WERI-Rb-1 (cell line): ENCODE data around the gene TEPSIN.
A peak's percentile ranks its signal among the peaks of the same experiment; 100 is the strongest.
"Not testable (repeated sequence)": the region's sequence is repeated elsewhere in the genome, so short reads cannot be mapped to it uniquely, and the experiment has no call there.

Source experiments
- DNase-seq: peaks from one replicate; pipeline ENCODE4 v3.0.0-alpha.2; 2020
- H3K27ac ChIP-seq: fragments of 250-450 bp; sonication (Bioruptor Pico); 2 replicates; pipeline ENCODE4 v1.5.1; 2020; ENCODE audit warnings: mild to moderate bottlenecking, moderate library complexity
- H3K27me3 ChIP-seq: fragments of 250-450 bp; sonication (Bioruptor Pico); 2 replicates; pipeline ENCODE4 v1.5.1; 2021; ENCODE audit warnings: mild to moderate bottlenecking, low read depth, moderate library complexity; ENCODE audit not compliant: insufficient read depth, severe bottlenecking
- H3K36me3 ChIP-seq: fragments of 250-450 bp; sonication (Bioruptor Pico); 2 replicates; pipeline ENCODE4 v1.5.1; 2020; ENCODE audit warnings: mild to moderate bottlenecking, moderate library complexity
- H3K4me3 ChIP-seq: 2 replicates; pipeline ENCODE4 v1.5.1; 2011; ENCODE audit warnings: low read depth, mild to moderate bottlenecking, control low read depth, low read length
- H3K9me3 ChIP-seq: fragments of 250-450 bp; sonication (Bioruptor Pico); 2 replicates; pipeline ENCODE4 v1.5.1; 2021; ENCODE audit warnings: mild to moderate bottlenecking, moderate library complexity; ENCODE audit not compliant: severe bottlenecking
- TF ChIP-seq, protein P1 (sequence below): IDR thresholded peaks from 2 replicates; pipeline ENCODE4 v1.5.1; 2011; ENCODE audit warnings: low read depth, mild to moderate bottlenecking, control low read depth, inconsistent platforms, low read length

Gene TEPSIN

DNA sequence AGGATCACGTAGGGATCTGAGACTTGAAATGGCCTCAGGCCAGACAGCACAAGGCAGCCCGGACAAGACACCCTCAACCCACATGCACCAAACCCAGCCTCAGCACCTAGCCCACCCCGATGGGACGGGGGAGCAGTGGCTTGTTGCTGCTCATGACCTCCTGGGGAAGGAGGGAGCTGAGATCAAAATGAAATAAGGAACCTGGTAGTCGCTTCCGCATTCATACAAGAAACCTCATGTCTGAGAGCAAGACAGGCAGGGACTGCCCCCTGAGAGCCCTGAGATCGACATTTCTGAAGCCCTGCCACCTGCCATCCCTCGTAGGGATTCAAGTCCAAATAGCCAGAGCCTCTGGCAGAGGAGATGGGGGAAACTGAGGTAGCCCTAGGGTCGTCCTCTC, 10.4 kb downstream of the TEPSIN start:
- Histone ChIP-seq H3K4me3 (no peak overlapping the region), H3K9me3 (peaks cover 3% of the 10 kb centered on the region), H3K36me3 (peaks cover 34% of the 10 kb centered on the region), H3K27ac (no peak overlapping the region), H3K27me3 (no peaks in the 10 kb centered on the region)
- DNase-seq: no peak
- TF ChIP-seq, protein P1, sequence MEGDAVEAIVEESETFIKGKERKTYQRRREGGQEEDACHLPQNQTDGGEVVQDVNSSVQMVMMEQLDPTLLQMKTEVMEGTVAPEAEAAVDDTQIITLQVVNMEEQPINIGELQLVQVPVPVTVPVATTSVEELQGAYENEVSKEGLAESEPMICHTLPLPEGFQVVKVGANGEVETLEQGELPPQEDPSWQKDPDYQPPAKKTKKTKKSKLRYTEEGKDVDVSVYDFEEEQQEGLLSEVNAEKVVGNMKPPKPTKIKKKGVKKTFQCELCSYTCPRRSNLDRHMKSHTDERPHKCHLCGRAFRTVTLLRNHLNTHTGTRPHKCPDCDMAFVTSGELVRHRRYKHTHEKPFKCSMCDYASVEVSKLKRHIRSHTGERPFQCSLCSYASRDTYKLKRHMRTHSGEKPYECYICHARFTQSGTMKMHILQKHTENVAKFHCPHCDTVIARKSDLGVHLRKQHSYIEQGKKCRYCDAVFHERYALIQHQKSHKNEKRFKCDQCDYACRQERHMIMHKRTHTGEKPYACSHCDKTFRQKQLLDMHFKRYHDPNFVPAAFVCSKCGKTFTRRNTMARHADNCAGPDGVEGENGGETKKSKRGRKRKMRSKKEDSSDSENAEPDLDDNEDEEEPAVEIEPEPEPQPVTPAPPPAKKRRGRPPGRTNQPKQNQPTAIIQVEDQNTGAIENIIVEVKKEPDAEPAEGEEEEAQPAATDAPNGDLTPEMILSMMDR: no peak

DNA sequence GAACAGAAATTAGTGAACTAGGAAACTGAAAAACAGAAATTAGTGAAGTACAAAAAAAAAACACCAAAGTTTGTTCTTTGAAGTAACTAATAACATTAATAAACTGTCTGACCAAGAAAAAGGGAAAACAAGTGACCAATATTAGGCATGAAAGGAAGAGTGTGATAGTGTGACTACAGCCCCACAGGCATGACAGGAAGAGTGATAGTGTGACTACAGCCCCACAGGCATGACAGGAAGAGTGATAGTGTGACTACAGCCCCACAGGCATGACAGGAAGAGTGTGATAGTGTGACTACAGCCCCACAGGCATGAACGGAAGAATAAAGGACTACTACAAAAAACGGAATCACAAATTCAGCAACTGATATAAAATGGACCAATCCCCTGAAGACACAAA, 11.2 kb downstream of the TEPSIN start:
- H3K9me3 ChIP-seq, H3K4me3 ChIP-seq, H3K27ac ChIP-seq, DNase-seq, H3K27me3 ChIP-seq: not testable (repeated sequence)
- peaks cover 26% of the 10 kb centered on the region for H3K36me3 ChIP-seq

DNA sequence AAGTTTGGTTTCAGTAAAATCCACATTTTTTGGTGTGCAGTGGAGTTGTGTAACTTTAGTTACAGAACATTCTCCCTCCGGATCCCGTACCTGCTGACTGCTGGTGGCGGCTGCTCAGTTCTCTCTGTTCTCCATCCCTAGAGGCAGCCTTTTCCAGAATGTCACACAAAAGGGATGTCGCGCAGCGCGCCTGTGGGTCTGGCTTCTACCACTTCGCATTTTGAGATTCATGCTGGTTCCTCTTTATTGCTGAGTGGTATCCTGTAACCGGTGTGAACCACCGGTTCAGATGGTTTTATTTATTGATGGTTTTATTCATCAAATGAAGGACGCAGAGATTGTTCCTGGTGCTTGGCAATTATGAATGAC, 15.1 kb downstream of the TEPSIN start:
- H3K36me3 ChIP-seq: peaks cover 28% of the 10 kb centered on the region
- TF ChIP-seq, protein P1: no peak
- H3K27ac ChIP-seq: no peak overlapping the region
- H3K27me3 ChIP-seq: no peaks in the 10 kb centered on the region
- DNase-seq: no peak
- peaks cover 5% of the 10 kb centered on the region for H3K9me3 ChIP-seq
- H3K4me3 ChIP-seq: no peak overlapping the region

DNA sequence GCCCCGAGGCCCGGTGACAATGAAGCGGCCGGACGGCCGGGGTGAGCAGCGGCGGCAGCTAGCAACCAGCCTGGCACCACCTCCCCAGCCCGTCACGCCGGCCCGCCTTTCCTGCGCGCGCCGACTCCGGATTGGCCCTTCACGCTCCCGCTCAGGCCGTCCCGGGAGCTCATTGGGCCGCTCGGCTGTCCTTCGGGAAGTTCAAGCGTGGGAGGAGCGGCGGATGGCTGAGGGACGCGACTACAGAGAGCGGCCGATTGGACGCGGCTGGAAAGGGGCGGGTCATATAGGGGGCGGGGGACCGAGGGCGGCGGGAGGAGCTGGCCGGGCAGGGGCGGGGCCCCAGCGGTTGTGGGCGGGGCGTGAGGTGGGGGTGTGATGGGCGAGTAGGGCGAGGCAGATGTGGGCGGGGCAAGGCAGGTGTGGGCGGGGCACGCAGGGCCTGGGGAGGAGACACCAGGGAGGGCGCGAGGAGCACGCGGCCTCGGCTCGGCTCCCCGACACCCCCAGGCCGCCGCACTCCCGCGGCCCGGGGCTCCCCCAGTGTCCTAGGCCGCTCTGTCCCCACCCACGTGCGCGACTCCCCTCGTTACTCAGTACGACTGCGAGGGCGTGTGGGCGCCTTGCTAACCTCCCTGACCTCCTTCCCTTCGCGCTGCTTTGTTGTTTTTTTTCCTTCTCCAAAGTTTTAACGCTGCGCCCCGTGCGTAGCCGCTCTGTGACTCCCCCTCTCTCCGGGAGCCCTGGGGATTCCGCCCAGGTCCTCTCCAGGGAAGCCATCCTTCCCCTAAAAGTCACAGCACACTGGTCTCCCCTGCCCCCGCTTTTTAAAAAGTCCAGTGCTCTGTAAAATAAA, 15.7 kb downstream of the TEPSIN start, which contains the start of gene CEP131:
CEP131 (minus strand) TSS at position 60 of the 856 bp plus-strand sequence. CDS start 2,909 bp downstream, outside the sequence.
- Histone ChIP-seq H3K4me3 (peak within 1 kb of the TSS; percentile 94), H3K27me3 (no peaks in the 10 kb centered on the region), H3K27ac (peak within 1 kb of the TSS; percentile 76), H3K36me3 (peaks cover 32% of the 10 kb centered on the region), H3K9me3 (peaks cover 5% of the 10 kb centered on the region)
- TF ChIP-seq, protein P1: no peak
- peak; percentile 100 for DNase-seq

DNA sequence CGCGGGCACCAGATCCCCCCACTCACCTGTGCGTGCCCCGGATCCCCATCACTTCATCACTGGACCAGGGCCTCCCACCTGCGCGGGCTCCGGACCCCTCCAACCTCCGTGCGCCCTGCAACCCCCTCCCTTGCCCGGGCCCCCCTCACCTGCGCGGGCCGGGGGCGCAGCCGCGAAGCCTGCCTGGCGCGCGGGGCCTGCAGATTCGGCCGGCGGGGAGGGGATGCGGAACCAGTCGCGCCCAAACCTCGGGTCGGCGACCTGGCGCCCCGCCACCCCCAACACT, 16.3 kb downstream of the TEPSIN start:
- peak overlapping the region; percentile 76 for H3K27ac ChIP-seq

DNA sequence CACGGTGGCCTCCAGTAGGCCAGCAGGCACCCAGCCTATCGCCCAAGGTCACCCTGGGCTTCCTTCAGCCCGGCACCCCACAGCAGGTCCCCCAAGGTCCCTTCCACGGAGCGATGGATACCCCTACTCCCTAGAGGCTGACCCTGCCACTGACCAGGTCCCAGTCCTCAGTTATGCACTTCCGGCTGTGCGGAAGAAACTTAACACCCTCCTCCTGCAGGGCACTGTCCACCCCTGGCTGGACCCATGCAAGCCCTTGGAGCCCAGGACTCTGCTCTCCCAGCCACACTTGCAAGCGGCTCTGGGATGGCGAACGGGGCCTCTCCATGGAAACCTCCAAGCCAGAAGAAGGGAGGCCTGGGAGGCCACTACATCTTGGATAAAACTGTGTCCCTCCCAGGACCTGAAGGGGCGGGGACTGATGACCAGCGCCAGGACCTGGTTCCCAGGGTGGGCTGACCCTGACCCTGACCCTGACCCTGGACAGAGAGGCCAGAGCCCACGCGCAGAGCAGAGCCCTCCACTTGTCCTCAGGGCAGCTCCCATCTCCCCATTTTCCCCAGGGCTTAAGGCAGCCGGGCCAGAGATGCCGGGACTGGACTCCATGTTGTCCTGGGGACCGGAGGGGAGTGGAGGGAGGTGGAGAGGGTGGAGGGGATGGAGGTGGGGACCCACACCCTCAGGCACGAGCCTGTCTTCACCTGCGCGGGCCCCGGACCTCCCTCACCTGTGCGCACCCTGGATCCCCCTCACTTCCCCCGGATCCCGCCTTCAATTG, 16.8 kb downstream of the TEPSIN start:
- TF ChIP-seq, protein P1: no peak
- no peaks in the 10 kb centered on the region for H3K27me3 ChIP-seq
- H3K4me3 ChIP-seq: peak overlapping the region; percentile 94
- no peak for DNase-seq
- H3K27ac ChIP-seq: peak overlapping the region; percentile 76
- peaks cover 4% of the 10 kb centered on the region for H3K9me3 ChIP-seq
- H3K36me3 ChIP-seq: peaks cover 43% of the 10 kb centered on the region

More for the DNA sequence above, 16.3 kb downstream of the TEPSIN start:
- Histone ChIP-seq H3K4me3 (peak overlapping the region; percentile 94), H3K9me3 (peaks cover 5% of the 10 kb centered on the region), H3K27me3 (no peaks in the 10 kb centered on the region), H3K36me3 (peaks cover 38% of the 10 kb centered on the region)
- TF ChIP-seq, protein P1: no peak
- no peak for DNase-seq
